ENCODE results near the gene RPL13. TPM values are rescaled to one million over a fixed set of nuclear protein-coding genes. Genes with fewer than 3 reads are reported as not detected.

RPL13 gene
- total RNA-seq, 4 donors from 2014 or later, result 2,408 to 5,801 (median 4,379) TPM

DNA sequence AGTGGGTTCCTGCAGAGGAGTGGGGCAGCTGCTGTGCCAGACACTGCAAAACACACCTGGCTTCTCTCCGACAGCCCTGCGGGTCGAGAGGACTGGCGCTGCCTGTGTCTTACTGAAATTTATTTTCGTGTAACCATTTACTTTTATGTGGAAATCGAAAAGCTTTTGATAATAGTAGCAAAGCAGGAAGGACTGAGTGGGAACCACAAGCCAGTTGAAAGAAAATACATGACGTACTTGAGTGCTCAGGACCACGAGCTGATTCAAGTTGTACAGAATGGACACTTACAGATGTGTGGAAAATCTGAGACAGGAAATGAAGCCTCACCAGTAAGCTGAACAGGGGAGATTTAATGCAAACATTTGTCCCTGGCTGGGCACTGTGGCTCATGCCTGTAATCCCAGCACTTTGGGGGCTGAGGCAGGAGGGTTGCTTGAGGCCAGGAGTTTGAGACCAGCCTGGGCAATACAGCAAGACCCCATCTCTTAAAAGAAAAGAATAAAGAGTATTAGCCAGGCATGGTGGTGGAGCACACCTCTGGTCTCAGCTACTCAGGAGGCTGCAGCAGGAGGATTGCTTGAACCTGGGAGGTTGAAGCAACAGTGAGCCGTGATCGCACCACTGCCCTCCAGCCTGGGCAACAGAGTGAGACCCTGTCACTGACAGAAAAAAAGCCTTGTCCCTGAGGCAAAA lies 11.3 kb upstream of the RPL13 start:
- TF ChIP-seq, protein P1, sequence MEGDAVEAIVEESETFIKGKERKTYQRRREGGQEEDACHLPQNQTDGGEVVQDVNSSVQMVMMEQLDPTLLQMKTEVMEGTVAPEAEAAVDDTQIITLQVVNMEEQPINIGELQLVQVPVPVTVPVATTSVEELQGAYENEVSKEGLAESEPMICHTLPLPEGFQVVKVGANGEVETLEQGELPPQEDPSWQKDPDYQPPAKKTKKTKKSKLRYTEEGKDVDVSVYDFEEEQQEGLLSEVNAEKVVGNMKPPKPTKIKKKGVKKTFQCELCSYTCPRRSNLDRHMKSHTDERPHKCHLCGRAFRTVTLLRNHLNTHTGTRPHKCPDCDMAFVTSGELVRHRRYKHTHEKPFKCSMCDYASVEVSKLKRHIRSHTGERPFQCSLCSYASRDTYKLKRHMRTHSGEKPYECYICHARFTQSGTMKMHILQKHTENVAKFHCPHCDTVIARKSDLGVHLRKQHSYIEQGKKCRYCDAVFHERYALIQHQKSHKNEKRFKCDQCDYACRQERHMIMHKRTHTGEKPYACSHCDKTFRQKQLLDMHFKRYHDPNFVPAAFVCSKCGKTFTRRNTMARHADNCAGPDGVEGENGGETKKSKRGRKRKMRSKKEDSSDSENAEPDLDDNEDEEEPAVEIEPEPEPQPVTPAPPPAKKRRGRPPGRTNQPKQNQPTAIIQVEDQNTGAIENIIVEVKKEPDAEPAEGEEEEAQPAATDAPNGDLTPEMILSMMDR (IDR thresholded peaks at IDR 0.05; ENCODE audit: low read depth), result no peak

DNA sequence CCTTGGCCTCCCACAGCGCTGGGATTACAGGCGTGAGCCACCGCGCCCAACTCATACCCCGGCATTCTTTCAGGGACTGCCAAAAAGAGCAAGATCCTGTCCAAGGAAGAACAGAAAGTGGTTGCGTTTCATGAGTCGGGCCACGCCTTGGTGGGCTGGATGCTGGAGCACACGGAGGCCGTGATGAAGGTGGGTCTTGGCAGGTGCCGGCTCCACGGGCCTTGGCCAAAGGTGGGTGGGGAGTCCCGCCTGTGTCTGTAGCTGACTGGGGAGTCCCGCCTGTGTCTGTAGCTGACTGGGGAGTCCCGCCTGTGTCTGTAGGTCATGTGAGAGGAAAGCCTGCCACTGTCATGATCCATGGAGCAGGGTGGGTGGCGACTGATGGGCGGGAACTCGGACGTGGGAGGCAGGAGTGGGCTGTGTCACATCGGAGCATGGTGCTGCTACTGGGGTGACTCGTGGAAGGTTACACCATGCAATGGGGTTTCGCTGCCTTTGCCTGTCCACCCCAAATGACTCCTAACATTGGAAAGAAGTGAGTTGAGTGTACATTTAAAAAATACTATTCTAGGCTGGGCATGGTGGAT lies 10.0 kb upstream of the RPL13 start:
- TF ChIP-seq, protein P1 (IDR thresholded peaks at IDR 0.05; ENCODE audit: low read depth), result no peak

DNA sequence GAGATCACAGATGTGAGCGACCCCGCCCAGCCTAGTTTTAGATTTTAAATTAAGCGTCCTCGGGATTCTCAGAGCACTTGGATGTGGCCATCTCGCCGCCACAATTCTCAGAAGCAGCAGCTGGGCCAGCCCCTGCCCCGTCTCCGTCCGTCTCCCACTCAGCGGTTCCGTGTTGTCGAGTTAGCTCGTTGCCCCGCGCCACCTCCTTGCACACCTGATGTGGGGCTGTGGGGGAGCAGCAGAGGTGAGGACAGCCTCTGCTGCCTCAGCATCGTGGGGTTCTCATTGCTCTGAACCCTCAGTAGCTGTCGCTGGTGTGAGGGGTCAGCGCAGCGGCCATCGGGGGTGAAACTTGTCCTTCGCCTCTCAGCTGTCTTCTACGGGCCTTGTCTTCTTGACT lies 8.2 kb upstream of the RPL13 start:
- TF ChIP-seq, protein P1 (IDR thresholded peaks at IDR 0.05; ENCODE audit: low read depth), result no peak

DNA sequence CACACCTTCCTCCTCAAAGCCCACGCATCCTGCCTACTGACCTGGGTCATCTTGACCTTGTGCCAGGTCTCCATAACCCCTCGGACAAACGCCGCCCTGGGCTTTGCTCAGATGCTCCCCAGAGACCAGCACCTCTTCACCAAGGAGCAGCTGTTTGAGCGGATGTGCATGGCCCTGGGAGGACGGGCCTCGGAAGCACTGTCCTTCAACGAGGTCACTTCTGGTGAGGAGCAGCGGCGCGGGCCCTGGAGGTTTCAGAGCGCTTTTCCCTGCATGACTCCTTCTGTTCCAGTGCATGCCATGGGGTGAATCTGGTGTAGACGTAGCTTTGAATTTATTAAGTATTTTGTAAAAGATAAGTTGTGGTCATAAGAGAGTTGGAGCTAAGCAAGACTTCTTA lies 7.6 kb upstream of the RPL13 start:
- TF ChIP-seq, protein P1 (IDR thresholded peaks at IDR 0.05; ENCODE audit: low read depth), result no peak

DNA sequence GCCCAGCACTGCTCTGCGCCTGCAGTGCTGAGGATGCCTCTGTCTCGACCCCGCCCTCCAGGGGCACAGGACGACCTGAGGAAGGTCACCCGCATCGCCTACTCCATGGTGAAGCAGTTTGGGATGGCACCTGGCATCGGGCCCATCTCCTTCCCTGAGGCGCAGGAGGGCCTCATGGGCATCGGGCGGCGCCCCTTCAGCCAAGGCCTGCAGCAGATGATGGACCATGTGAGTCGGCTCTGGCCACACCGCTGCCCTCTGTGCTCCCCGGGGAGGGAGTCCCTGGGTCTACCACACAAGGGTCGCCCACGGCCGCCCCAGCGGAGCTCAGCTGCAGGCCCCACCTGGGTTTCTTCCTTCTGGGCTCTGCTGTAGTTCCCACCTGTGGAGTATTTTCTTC lies 6.7 kb upstream of the RPL13 start:
- TF ChIP-seq, protein P1 (IDR thresholded peaks at IDR 0.05; ENCODE audit: low read depth), result no peak

DNA sequence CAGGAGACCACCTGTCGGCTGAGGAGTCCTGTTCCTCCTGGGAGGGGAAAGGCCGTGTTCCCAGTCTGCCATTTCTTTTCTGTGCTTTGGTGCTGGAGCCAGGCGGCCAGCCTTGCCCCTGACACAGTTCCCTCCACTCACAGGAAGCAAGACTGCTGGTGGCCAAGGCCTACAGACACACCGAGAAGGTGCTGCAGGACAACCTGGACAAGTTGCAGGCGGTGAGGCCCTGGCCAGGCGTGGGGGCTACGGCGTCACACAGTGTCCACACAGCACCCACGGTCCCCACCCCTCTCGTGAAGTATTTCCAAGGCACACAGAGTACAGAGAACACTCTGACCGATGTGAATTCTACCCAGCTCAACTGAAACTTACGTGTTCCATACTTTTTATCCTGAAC lies 6.1 kb upstream of the RPL13 start:
- TF ChIP-seq, protein P1 (IDR thresholded peaks at IDR 0.05; ENCODE audit: low read depth), result no peak

DNA sequence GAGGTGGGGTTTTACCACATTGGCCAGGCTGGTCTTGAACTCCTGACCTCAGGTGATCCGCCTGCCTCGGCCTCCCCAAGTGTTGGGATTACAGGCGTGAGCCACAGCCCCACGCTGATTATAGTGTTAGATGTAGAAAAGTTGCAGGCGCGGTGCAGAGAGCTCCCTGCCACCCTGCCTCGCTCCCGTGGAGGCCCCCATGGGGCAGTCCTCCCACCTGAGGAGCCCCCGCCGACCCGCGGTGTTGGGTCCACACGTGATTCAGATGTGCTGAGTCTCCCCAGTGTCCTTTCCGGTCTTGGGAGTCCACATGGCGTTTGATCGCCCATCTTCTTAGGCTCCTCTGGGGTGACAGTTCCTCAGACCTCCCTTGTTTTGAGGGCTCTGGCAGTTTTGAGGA lies 5.2 kb upstream of the RPL13 start:
- TF ChIP-seq, protein P1 (IDR thresholded peaks at IDR 0.05; ENCODE audit: low read depth), result no peak
